Measurements from ENCODE around the gene DOCK4. TPM values are rescaled to one million over a fixed set of nuclear protein-coding genes. Genes with fewer than 3 reads are reported as not detected.

DOCK4 gene
- total and polyA plus RNA-seq, 2 of the 8 experiments (the other 6 are each of a cell fraction or from before 2014, with no cell fraction given) = 5.1 to 23.6 TPM

DNA sequence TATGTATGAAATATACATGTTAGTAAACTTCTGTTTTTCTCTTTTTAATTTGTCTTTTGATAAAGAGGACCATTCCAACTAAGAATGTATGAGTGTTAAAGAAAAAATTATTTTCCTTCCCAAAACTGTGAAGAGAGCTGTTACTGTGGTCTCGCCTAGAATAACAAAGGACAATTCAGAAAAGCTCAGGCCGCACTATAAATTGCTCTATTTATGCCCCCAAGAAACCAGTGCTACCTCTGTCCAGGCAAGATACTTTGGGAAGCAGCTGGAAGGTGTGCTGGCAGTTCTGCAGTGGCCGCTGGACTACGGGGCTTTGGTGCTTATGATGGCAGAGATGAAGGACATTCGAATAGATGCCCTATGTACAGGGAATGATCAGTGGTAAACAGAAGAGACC, 252.1 kb downstream of the DOCK4 start:
- Histone ChIP-seq H4K8ac (ENCODE audit: extremely low read depth, insufficient read depth, low read length) (no peak overlapping the region), H2BK20ac (ENCODE audit: low read length) (no peak overlapping the region), H2BK120ac (replicated peaks; ENCODE audit: low read depth, low read length) (no peak overlapping the region), H3K79me1 (ENCODE audit: low read depth, low read length) (no peaks in the 10 kb centered on the region), H2BK15ac (ENCODE audit: low read length) (no peak overlapping the region), H3K4me3 (ENCODE audit: extremely low read depth in 1 of 4, insufficient read depth in 2 of 4, low read depth in 3 of 4, low read length in 4 of 4) (no peak overlapping the region), H3K4ac (replicated peaks; ENCODE audit: insufficient read length, low read depth, low read length) (no peak overlapping the region), H3K4me1 (replicated peaks in 1 of 4; ENCODE audit: control insufficient read depth in 3 of 4, insufficient read depth in 4 of 4, low read length in 3 of 4) (peaks cover 0 to 2% (median 0%) of the 10 kb centered on the region in 4 experiments; a peak in 2 of 7 replicates), H3K14ac (ENCODE audit: insufficient read length) (no peak overlapping the region), H3K18ac (ENCODE audit: extremely low read depth, low read length) (no peak overlapping the region), H3K23ac (ENCODE audit: insufficient read length) (no peak overlapping the region), H4K91ac (replicated peaks; ENCODE audit: insufficient read length, low read length) (peak overlapping the region; percentile 25), H3K27ac (ENCODE audit: low read depth, low read length) (no peak overlapping the region), H3K23me2 (ENCODE audit: low read depth, low read length) (no peaks in the 10 kb centered on the region), H3K36me3 (ENCODE audit: control insufficient read depth in 2 of 4, insufficient read depth in 4 of 4, low read length in 3 of 4) (no peaks in the 10 kb centered on the region), H4K20me1 (replicated peaks in 1 of 2; ENCODE audit: control insufficient read depth in 1 of 2, insufficient read depth in 2 of 2, low read length in 2 of 2) (no peaks in the 10 kb centered on the region), H3K79me2 (ENCODE audit: control insufficient read depth in 1 of 2, insufficient read depth in 2 of 2, low read length in 2 of 2) (no peaks in the 10 kb centered on the region), H2BK12ac (ENCODE audit: low read depth, low read length) (no peak overlapping the region), H3K4me2 (ENCODE audit: insufficient read depth in 1 of 2, low read depth in 2 of 2, low read length in 2 of 2) (no peak overlapping the region), H3K9ac (replicated peaks in 1 of 4; ENCODE audit: extremely low read depth in 1 of 4, low read depth in 3 of 4, low read length in 3 of 4) (no peak overlapping the region), H3K56ac (replicated peaks; ENCODE audit: insufficient read length, low read depth, low read length) (no peak overlapping the region), H2BK5ac (ENCODE audit: low read depth, low read length) (no peak overlapping the region), H2AFZ (ENCODE audit: low read length) (no peak overlapping the region), H2AK5ac (ENCODE audit: low read depth, low read length) (no peak overlapping the region), H3K27me3 (replicated peaks in 1 of 4; ENCODE audit: control insufficient read depth in 3 of 4, extremely low read depth in 1 of 4, insufficient read depth in 3 of 4, low read length in 3 of 4) (no peaks in the 10 kb centered on the region), H4K5ac (ENCODE audit: insufficient read length, low read depth, low read length) (no peak overlapping the region), H3K9me3 (ENCODE audit: insufficient read depth in 2 of 2, low read depth in 1 of 2, low read length in 1 of 2) (no peaks in the 10 kb centered on the region)
- WGBS, 2 experiments (ENCODE audit: extremely low coverage in 1 of 2, insufficient coverage in 1 of 2, insufficient read length in 1 of 2, insufficient replicate concordance in 2 of 2, low coverage in 1 of 2, low lambda C conversion rate in 2 of 2, missing lambda C conversion rate in 1 of 2) = 96% methylated on average over 5 of the region's 5 CpGs; no CpG with 5 or more reads in 1 of the 2 experiments
- ChIA-PET CTCF (ENCODE audit: partially characterized antibody) (interaction anchor here (0.7 to 2.2 kb wide), 7 partner anchors 12 to 403 kb away, joined by 3 to 8 read pairs (median 3); no protein-coding TSS in a partner anchor), POLR2A (ENCODE audit: partially characterized antibody) (interaction anchor here (1.1 kb wide), 1 partner anchor 9 kb away, joined by 4 read pairs; no protein-coding TSS in a partner anchor)
- no peak for DNase-seq (ENCODE audit: low read depth in 1 of 2, low spot score in 2 of 2)
- FAIRE-seq = no peak
- TF ChIP-seq BCL11A (IDR thresholded peaks at IDR 0.05; ENCODE audit: low read depth in 2 of 2, low read length in 2 of 2) (no peak), SIX5 (IDR thresholded peaks at IDR 0.05; ENCODE audit: low read depth, low read length) (no peak), BACH1 (IDR thresholded peaks at IDR 0.05; ENCODE audit: low read length) (no peak), SRF (IDR thresholded peaks at IDR 0.05; ENCODE audit: low read depth, low read length) (no peak), FOSL1 (IDR thresholded peaks at IDR 0.05; ENCODE audit: insufficient read depth, low read depth, low read length) (no peak), SIN3A (conservative IDR thresholded peaks at IDR 0.05 in 1 of 2, IDR thresholded peaks at IDR 0.05 in 1 of 2; ENCODE audit: low read depth in 1 of 2, low read length in 2 of 2) (no peak), SP4 (IDR thresholded peaks at IDR 0.05; ENCODE audit: low read length) (no peak), GTF2F1 (IDR thresholded peaks at IDR 0.05; ENCODE audit: borderline replicate concordance, low read depth, low read length) (no peak), TAF1 (IDR thresholded peaks at IDR 0.05; ENCODE audit: low read depth, low read length) (no peak), NRF1 (IDR thresholded peaks at IDR 0.05; ENCODE audit: low read depth, low read length) (no peak)
- TF ChIP-seq, protein P1, sequence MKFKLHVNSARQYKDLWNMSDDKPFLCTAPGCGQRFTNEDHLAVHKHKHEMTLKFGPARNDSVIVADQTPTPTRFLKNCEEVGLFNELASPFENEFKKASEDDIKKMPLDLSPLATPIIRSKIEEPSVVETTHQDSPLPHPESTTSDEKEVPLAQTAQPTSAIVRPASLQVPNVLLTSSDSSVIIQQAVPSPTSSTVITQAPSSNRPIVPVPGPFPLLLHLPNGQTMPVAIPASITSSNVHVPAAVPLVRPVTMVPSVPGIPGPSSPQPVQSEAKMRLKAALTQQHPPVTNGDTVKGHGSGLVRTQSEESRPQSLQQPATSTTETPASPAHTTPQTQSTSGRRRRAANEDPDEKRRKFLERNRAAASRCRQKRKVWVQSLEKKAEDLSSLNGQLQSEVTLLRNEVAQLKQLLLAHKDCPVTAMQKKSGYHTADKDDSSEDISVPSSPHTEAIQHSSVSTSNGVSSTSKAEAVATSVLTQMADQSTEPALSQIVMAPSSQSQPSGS (IDR thresholded peaks at IDR 0.05; ENCODE audit: low read length) = no peak
- TF ChIP-seq, protein P2, sequence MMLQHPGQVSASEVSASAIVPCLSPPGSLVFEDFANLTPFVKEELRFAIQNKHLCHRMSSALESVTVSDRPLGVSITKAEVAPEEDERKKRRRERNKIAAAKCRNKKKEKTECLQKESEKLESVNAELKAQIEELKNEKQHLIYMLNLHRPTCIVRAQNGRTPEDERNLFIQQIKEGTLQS (IDR thresholded peaks at IDR 0.05; ENCODE audit: insufficient read depth, low read depth, low read length) = no peak

Measured in H1 (cell line).